HepG2 (cell line): Measurements from ENCODE around the gene ACBD3. TPM values are rescaled to one million over a fixed set of nuclear protein-coding genes. Genes with fewer than 3 reads are reported as not detected.

Experiments
- ATF7-NPFF ChIP-seq: sonication (generic); formaldehyde crosslinking; IDR thresholded peaks from 2 replicates; pipeline ENCODE4 v1.8.1; 2023; ENCODE audit warnings: mild to moderate bottlenecking, low read depth, missing genetic modification reagents, moderate library complexity
- IRX3 ChIP-seq: sonication (generic); formaldehyde crosslinking; IDR thresholded peaks from 2 replicates; pipeline ENCODE4 v1.8.1; 2023; ENCODE audit warnings: mild to moderate bottlenecking, low read depth, missing genetic modification reagents, borderline replicate concordance
- KLF16 ChIP-seq, 2 experiments: sonication (generic) in 1 of 2; formaldehyde crosslinking in 1 of 2; IDR thresholded peaks; 2 replicates each; pipeline versions ENCODE4 v1.6.1 to v1.8.0; 2016 to 2023; ENCODE audit warnings: missing genetic modification reagents in 2 of 2, missing compliant biosample characterization in 1 of 2
- THRA ChIP-seq: sonication (generic); formaldehyde crosslinking; IDR thresholded peaks from 2 replicates; pipeline ENCODE4 v1.4.0; 2020; ENCODE audit warnings: missing genetic modification reagents, borderline replicate concordance
- ZFP62 ChIP-seq: sonication (generic); formaldehyde crosslinking; IDR thresholded peaks from 2 replicates; pipeline ENCODE4 v1.4.0; 2020; ENCODE audit warnings: missing genetic modification reagents
- ZFP90 ChIP-seq: sonication (generic); formaldehyde crosslinking; IDR thresholded peaks from 2 replicates; pipeline ENCODE4 v1.8.0; 2022; ENCODE audit warnings: missing genetic modification reagents, mild to moderate bottlenecking, inconsistent platforms, borderline replicate concordance
- ZFP91 ChIP-seq: sonication (generic); formaldehyde crosslinking; IDR thresholded peaks from 2 replicates; pipeline ENCODE4 v1.9.0; 2022; ENCODE audit warnings: missing genetic modification reagents, mild to moderate bottlenecking, borderline replicate concordance
- ZNF317 ChIP-seq: sonication (generic); formaldehyde crosslinking; IDR thresholded peaks from 2 replicates; pipeline ENCODE4 v1.5.0; 2020; ENCODE audit warnings: mild to moderate bottlenecking, missing genetic modification reagents
- ZNF362 ChIP-seq: sonication (generic); formaldehyde crosslinking; IDR thresholded peaks from 2 replicates; pipeline ENCODE4 v1.4.0; 2020; ENCODE audit warnings: missing genetic modification reagents, mild to moderate bottlenecking, borderline replicate concordance
- ZNF543 ChIP-seq: sonication (generic); formaldehyde crosslinking; IDR thresholded peaks from 2 replicates; pipeline ENCODE4 v1.4.0; 2020; ENCODE audit warnings: mild to moderate bottlenecking, missing genetic modification reagents
- ZNF564 ChIP-seq: sonication (generic); formaldehyde crosslinking; IDR thresholded peaks from 2 replicates; pipeline ENCODE4 v1.8.1; 2023; ENCODE audit warnings: mild to moderate bottlenecking, missing genetic modification reagents
- ZNF598 ChIP-seq: sonication (generic); formaldehyde crosslinking; IDR thresholded peaks from 2 replicates; pipeline ENCODE4 v1.5.1; 2020; ENCODE audit warnings: mild to moderate bottlenecking, missing genetic modification reagents, borderline replicate concordance
- ZNF660 ChIP-seq: sonication (generic); formaldehyde crosslinking; IDR thresholded peaks from 2 replicates; pipeline ENCODE4 v1.5.1; 2020; ENCODE audit warnings: mild to moderate bottlenecking, low read depth, missing genetic modification reagents, borderline replicate concordance
- ZNF776 ChIP-seq: sonication (generic); formaldehyde crosslinking; IDR thresholded peaks from 2 replicates; pipeline ENCODE4 v1.4.0; 2020; ENCODE audit warnings: mild to moderate bottlenecking, missing genetic modification reagents
- ZNF780A ChIP-seq: sonication (generic); formaldehyde crosslinking; IDR thresholded peaks from 2 replicates; pipeline ENCODE4 v1.8.0; 2022; ENCODE audit warnings: mild to moderate bottlenecking, missing genetic modification reagents, moderate library complexity
- ZNF788 ChIP-seq: sonication (generic); formaldehyde crosslinking; IDR thresholded peaks from 2 replicates; pipeline ENCODE4 v1.5.0; 2020; ENCODE audit warnings: mild to moderate bottlenecking, missing genetic modification reagents, borderline replicate concordance
- polyA plus RNA-seq, 8 experiments: library from polyadenylated mRNA; depleted of rRNA in 3 of 8; stranded (reverse) in 7 of 8; unstranded in 1 of 8; fragments of >200 nt; fragmentation: Illumina TruSeq in 4 of 8; extraction: Trizol in 4 of 8; gene quantifications; 2 replicates each; pipeline versions ENCODE4 v1.2.1 to v1.2.3, GENCODE V29; 2011 to 2016; ENCODE audit warnings: low read depth in 4 of 8, missing spikeins in 1 of 8, mixed read lengths in 1 of 8; ENCODE audit not compliant: insufficient read depth in 1 of 8
- total RNA-seq, 5 experiments: library from RNA; depleted of rRNA; stranded (reverse); fragments of >200 nt; fragmentation: Illumina TruSeq; extraction: Trizol; gene quantifications; 2 replicates each; pipeline ENCODE4 v1.2.3, GENCODE V29; 2016; ENCODE audit warnings: low read depth in 1 of 5
- TF ChIP-seq, protein P1 (sequence below): sonication (generic); formaldehyde crosslinking; IDR thresholded peaks from 2 replicates; pipeline ENCODE4 v1.8.1; 2022; ENCODE audit warnings: mild to moderate bottlenecking, missing genetic modification reagents
- TF ChIP-seq, protein P2 (sequence below): sonication (generic); formaldehyde crosslinking; IDR thresholded peaks from 2 replicates; pipeline ENCODE4 v1.5.1; 2020; ENCODE audit warnings: mild to moderate bottlenecking, missing genetic modification reagents, moderate library complexity
- TF ChIP-seq, protein P3 (sequence below), 2 experiments: fragments of 450-650 bp in 1 of 2; sonication (generic) in 1 of 2; formaldehyde crosslinking; IDR thresholded peaks; 2 replicates each; pipeline versions ENCODE4 v1.5.0 to v1.8.0; 2020 to 2022; ENCODE audit warnings: mild to moderate bottlenecking in 1 of 2, missing genetic modification reagents in 1 of 2

The ACBD3 gene
- total and polyA plus RNA-seq, 2 of the 13 experiments (the other 11 are each of a cell fraction or from before 2014, with no cell fraction given): 24.3 to 39.3 TPM

DNA sequence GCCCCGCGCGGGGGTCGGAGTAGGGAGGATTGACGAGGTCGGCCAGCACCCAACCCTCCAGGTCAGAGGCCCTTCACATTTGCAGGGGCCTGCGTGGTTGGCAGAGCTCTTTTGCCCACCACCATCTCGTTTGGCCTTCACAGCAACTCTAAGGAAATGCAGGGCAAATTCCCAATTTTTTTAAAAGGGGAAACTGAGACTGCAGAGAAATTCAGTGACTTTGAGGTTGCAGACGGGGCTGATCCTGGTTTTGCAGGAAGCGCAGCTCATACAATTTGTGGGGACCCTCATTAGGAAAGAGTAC, 430 bp upstream of the ACBD3 start (continued):
- TF ChIP-seq ZNF362 (CRISPR knock-in tag) (no peak), ATF7-NPFF (CRISPR knock-in tag) (no peak; the same call in 1 of the 2 replicates), ZNF660 (CRISPR knock-in tag) (no peak), ZFP90 (no peak), KLF16 (CRISPR knock-in tag; IDR thresholded peaks at IDR 0.05) (peak in 1 of 2 experiments; percentile 40; a peak in 1 of 4 replicates), ZNF564 (CRISPR knock-in tag) (no peak), ZNF317 (CRISPR knock-in tag) (no peak; the same call in 1 of the 2 replicates), THRA (CRISPR knock-in tag) (no peak), ZNF788 (CRISPR knock-in tag) (0 out of 2 replicates have a peak, but pooled peaks have one; percentile 7), ZNF598 (CRISPR knock-in tag) (0 out of 2 replicates have a peak, but pooled peaks have one; percentile 0), ZNF776 (CRISPR knock-in tag) (no peak), IRX3 (no peak), ZNF543 (CRISPR knock-in tag) (no peak), ZNF780A (CRISPR knock-in tag) (no peak), ZFP62 (CRISPR knock-in tag) (no peak), ZFP91 (CRISPR knock-in tag) (peak; percentile 5; the same call in 1 of the 2 replicates)
- TF ChIP-seq, protein P1, sequence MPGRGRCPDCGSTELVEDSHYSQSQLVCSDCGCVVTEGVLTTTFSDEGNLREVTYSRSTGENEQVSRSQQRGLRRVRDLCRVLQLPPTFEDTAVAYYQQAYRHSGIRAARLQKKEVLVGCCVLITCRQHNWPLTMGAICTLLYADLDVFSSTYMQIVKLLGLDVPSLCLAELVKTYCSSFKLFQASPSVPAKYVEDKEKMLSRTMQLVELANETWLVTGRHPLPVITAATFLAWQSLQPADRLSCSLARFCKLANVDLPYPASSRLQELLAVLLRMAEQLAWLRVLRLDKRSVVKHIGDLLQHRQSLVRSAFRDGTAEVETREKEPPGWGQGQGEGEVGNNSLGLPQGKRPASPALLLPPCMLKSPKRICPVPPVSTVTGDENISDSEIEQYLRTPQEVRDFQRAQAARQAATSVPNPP (CRISPR knock-in tag): 0 out of 2 replicates have a peak, but pooled peaks have one; percentile 5
- TF ChIP-seq, protein P2, sequence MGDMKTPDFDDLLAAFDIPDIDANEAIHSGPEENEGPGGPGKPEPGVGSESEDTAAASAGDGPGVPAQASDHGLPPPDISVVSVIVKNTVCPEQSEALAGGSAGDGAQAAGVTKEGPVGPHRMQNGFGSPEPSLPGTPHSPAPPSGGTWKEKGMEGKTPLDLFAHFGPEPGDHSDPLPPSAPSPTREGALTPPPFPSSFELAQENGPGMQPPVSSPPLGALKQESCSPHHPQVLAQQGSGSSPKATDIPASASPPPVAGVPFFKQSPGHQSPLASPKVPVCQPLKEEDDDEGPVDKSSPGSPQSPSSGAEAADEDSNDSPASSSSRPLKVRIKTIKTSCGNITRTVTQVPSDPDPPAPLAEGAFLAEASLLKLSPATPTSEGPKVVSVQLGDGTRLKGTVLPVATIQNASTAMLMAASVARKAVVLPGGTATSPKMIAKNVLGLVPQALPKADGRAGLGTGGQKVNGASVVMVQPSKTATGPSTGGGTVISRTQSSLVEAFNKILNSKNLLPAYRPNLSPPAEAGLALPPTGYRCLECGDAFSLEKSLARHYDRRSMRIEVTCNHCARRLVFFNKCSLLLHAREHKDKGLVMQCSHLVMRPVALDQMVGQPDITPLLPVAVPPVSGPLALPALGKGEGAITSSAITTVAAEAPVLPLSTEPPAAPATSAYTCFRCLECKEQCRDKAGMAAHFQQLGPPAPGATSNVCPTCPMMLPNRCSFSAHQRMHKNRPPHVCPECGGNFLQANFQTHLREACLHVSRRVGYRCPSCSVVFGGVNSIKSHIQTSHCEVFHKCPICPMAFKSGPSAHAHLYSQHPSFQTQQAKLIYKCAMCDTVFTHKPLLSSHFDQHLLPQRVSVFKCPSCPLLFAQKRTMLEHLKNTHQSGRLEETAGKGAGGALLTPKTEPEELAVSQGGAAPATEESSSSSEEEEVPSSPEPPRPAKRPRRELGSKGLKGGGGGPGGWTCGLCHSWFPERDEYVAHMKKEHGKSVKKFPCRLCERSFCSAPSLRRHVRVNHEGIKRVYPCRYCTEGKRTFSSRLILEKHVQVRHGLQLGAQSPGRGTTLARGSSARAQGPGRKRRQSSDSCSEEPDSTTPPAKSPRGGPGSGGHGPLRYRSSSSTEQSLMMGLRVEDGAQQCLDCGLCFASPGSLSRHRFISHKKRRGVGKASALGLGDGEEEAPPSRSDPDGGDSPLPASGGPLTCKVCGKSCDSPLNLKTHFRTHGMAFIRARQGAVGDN (CRISPR knock-in tag): no peak
- TF ChIP-seq, protein P3, sequence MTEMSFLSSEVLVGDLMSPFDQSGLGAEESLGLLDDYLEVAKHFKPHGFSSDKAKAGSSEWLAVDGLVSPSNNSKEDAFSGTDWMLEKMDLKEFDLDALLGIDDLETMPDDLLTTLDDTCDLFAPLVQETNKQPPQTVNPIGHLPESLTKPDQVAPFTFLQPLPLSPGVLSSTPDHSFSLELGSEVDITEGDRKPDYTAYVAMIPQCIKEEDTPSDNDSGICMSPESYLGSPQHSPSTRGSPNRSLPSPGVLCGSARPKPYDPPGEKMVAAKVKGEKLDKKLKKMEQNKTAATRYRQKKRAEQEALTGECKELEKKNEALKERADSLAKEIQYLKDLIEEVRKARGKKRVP (CRISPR knock-in tag; IDR thresholded peaks at IDR 0.05): no peak
